ENCODE results near the gene CBR1.

The CBR1 gene

DNA sequence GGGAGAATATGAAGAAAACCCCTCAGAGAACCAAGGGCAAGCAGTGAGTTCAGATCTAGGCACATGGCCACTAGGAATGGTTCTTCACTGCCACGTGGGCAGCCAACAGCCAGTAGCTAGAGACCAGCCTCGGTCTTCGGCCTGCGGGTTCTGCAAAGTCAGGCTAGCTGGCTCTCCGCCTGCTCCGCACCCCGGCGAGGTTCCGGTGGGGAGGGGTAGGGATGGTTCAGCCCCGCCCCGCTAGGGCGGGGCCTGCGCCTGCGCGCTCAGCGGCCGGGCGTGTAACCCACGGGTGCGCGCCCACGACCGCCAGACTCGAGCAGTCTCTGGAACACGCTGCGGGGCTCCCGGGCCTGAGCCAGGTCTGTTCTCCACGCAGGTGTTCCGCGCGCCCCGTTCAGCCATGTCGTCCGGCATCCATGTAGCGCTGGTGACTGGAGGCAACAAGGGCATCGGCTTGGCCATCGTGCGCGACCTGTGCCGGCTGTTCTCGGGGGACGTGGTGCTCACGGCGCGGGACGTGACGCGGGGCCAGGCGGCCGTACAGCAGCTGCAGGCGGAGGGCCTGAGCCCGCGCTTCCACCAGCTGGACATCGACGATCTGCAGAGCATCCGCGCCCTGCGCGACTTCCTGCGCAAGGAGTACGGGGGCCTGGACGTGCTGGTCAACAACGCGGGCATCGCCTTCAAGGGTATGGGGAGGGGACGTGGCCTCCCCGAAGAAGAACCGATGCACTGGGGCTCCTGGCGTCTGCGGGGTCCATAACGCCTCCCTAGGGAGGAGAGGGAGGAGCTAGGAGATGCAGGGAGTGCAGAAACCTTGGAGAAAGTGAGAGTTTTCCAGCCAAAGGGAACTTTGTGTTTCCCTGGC lies at the start of gene CBR1:
Gene CBR1 (plus strand): TSS at position 312 of the 871 bp plus-strand sequence. CDS start 92 bp downstream, at position 404.
- DNase-seq = peak; percentile 62 to 82 (median 67)

DNA sequence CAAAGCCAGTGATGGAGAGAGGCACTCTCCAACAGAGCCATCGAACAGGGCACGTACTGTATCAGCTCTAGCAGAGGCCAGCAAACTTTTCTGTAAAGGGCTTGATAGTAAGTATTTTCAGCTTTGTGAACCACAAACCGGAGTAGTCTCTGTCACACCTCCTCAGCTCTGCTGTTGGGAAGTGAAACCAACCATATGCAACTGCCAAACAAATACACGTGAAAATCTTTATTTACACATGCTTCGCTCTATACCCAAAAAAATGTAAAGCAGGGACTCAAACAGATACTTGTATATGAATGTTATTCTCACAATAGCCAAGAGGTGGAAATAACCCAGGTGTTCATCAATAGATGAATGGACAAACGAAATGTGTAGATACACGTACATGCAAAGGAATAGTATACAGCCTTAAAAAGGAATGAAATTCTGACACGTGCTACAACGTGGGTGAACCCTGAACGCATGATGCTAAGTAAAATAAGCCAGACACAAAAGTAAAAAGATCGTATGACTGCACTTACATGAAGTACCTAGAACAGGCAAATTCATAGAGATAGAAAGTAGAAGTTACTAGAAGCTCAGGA lies 48.5 kb upstream of the CBR1 start:
- DNase-seq = no peak

DNA sequence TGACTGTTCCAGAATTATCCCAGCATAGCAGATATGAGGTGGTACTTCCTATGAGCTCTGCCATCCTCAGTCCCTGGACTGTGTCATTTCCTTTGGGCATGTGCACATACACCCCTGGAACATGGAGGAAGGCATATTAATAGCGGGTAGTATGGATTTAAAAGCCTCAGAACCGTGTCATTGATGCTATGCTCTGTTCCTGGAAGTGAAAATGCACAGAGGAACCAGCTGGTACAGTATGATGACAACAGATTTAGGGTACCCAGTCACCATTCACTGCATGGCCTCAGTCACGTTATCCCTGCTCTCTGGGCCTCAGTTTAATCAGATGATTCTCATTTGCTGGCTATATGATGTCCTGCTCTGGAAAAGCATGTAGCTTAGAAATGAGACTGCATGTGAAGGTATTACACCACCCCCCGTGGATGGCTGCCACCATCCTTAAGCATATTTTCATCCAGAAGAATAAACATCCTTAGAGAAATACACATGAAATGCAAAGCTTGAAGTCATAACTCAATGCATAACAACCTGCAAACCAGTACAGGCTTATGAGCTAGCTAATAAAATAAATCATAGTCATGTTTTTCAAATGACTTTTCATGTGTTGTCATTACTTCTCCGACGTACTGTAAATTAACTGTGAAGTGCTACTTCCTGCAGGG lies 47.3 kb upstream of the CBR1 start:
- no peak for DNase-seq

DNA sequence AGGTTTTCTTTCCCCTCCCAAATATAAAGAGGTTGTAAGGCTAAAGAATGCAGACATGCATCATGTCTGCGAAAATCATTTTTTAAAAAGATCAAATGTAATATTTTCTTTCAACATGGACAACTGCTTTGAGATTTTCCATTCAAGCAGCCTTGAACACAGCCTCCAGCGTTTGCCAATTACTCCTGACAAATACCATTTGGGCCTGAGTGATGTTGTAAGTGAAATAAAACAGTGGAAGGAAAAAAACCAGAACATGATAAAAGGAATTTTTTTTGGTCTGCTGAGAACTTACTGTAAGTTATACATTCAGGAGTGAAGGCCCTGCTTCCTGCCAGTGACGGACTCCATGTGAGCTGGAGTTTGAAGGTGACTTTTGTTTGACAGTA lies 46.7 kb upstream of the CBR1 start:
- DNase-seq = no peak

DNA sequence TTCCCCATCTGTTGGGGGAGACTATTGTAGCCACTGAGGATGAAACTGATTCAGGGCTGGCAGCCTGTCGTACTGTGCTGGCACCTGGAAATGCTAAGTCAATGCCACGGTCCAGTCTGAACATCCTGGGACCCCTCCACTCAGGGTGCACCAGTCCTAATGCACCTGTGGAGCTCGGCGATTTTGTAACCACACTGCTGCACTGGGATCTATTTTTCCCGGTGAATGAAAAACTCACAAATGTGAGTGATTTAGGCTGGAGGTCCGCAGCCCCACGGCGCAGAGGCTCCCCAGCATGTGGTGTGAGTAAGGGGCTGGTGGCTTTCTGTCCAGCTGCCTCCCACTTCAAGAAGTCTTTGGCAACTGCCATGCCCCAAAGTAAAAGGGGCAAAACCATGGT lies 45.0 kb upstream of the CBR1 start:
- no peak for DNase-seq

DNA sequence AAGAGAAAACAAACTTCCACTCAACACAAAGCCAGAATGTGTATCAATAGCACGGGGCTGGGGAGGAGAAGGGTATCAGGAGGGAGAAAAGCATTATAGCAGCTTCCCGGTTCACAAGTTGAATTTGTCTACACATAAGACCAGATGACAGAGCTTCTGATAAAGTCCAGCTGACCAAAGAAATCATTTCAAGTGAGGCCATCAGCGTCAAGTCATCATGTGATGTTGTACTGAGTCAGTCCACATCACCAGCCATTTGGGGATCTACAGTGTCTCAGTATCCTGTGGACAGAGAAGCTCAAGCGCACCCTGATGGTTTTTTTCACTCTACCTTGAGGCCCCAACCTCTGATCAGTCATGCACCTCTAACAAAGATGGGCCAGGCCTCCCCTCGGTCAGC lies 42.5 kb upstream of the CBR1 start:
- DNase-seq = no peak

DNA sequence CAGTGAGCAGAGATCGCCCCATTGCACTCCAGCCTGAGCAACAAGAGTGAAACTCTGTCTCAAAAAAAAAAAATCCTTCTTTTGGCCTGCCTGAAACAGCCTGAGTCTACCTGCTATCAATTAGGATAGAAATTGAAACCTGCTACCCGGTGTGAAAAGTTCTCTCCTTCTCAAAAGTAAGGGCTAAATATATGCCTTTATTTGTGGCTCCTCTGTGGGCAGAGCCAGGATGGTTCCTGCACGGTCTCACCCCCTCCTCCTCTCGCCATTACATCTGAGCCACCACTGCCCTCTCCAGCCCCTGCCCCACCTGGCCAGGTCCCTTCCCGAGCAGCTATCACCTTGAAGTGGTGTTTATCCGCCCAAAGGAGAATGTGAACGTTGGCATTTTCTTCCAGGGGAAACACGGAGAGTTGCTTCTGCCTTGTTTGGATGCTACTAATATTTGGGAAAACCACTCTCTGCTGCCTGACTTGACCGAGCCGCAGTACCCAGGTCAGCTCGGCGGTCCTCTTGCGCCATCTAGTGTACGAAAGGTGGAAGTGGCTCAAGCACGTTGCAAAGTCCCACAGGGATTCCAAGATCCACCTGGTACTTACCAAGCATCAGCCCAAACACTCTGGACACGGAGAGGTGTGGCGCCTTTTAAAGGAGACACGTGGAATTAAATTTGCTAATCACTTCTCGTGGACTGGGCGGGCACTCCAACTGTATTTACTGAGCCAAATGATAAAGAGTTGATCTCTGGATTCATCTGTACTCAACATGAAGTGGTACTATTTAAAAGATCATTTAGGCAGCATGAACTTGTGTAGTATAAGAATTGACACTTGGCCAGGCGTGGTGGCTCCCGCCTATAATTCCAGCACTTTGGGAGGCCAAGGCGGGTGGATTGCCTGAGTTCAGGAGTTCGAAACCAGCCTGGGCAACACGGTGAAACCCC lies 41.4 kb upstream of the CBR1 start:
- DNase-seq = peak in 3 of 4 experiments; percentile 15 to 39 (median 33)

DNA sequence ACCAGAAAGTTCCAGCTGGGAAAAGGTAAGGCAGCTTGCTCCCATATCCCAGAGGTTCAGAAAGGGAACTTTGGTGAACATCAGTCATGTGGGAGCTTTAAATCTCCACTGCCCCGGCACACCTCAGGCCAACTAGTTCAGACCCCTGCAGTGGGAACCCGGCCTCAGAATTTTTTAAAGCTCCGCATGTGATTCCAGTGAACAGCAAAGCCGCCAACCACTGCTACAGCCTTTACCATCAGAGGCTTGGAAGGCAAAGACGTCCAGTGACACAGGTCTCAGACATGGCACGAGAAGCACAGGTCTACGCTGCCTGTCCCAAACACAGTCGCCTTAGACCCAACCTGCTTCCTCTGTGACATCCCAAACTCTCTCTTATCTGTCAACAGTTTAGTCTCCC lies 40.5 kb upstream of the CBR1 start:
- DNase-seq = no peak

DNA sequence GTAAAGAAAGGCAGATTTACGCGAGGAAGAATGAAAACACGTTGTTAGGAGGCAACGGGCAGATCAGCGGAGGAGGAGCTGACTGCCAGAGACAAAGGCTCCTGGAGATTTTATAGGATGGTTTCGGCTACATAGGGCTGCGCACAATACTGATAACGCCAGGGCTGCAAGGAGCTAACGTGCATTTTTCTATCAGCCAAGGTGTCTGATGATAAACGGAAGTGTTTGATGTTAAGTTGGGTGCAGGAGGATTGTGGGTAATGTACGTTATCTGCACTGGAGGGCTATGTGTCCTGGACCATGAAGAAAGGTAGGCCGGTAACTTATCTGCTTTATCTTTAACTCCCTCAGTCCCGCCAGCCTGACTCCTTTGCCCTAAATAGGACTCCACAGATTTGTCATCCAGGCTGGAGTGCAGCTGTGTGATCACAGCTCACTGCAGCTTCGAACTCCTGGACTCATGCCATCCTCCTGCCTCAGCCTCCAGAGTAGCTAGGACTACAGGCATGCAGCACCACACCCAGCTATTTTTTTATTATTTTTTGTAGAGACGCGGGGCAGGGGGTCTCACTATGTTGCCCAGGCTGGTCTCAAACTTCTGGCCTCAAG lies 39.1 kb upstream of the CBR1 start:
- no peak for DNase-seq

DNA sequence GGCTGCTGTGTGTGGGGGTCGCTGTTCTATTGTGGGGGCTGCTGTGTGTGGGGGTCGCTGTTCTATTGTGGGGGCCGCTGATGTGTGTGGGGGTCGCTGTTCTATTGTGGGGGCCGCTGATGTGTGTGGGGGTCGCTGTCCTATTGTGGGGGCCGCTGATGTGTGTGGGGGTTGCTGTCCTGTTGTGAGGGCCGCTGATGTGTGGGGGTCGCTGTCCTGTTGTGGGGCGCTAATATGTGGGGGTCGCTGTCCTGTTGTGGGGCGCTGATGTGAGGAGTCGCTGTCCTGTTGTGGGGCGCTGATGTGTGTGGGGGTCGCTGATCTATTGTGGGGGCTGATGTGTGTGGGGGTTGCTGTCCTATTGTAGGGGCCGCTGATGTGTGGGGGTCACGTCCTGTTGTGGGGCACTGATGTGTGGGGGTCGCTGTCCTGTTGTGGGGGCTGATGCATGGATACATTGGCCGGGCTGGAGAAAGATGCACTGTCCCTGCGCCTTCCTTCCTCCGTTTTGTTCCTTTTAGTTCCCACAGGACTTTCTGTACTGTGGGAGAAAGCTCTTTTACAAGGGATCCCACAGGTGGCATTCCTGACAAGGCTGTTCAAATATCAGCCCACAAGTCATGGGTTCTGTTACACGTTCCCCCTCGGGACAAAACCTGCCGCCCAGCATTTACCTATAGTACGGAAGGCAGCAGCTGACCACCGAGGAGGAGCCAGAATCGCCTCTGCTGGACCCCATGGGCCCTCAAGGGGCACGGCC lies 37.0 kb upstream of the CBR1 start:
- DNase-seq = no peak

DNA sequence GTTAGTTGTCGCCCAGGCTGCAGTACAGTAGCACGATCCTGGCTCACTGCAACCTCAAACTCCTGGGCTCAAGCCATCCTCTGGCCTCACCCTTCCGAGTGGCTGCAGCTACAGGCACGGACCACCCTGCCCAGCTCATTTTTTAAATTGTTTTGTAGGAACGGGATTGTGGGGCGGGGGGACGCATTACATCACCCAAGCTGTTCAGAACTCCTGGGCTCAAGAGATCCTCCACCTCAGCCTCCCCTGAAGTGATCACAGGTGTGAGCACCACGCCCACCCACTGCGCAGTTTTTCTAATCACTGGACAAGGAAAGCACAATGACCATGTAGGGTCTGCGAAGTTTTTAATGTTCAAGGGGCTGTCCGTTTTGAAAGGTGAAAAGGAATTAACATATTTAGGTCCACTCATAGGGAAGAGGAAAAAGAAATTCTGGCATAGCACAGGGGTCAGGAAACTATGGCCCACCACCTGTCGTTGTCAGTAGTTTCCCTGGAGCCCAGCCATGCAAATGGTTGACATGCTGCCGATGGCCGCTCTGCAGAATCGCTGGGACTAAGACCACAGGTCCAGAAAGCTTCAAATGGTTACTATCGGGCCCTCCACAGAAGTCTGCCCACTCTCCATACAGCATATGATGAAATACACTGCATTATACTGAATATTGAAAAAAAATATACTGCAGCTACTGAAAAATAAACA lies 35.5 kb upstream of the CBR1 start:
- no peak for DNase-seq

DNA sequence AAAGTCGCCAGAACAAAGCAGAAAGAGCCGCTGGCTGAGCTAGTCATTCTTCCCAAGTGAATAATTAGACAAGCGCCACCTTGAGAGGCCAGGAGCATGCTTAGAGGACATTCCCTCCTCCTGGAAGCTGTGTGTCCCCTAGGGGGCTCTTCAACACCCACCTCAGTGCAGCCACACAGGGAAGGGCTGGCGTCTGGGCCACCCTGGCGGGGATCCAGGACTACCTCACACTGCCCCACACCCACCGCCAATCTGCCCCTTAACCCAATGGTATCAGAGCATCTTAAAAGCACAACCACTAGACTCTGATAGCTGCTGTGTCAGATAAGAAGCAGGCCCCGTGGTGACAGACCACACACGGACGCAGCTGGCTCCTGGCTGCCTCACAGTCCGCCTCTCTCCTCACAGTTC lies 34.4 kb upstream of the CBR1 start:
- no peak for DNase-seq

DNA sequence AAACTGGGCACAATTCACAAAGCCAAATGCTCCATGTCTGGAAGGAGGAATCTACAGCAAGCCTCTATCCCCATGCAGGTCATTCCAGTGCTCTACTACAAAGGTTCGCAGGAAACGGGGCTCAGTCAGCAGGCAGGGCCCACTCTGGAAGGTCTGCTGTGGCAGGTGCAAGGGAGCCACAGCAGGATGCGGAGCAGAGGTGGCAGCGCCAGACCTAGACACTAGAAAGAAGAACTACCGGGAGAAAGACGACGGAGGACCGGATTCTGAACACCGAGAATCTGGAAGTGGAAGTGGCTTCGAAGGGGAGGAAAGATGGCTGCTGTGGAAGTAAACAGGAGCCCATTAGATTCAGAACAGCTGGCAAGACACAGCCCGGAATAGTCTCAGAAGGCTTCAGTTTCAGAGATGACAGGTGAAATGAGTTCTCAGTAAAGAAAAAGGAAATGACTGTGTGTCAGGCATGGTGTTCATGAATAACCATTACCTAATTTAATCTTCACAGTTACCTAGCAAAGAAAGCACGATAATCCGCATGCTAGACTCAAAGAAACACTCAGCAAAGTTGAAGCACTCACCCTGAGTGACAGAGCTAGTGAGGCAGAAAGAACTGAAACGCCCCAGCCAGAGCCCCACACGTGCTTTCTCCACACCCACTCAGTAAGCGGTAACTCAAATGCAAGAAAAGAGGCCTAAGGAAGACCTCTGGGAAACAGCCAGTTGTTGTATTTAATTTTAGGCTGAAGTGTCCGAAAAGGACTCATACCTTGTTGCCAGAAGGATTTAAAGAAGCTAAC lies 30.9 kb upstream of the CBR1 start:
- no peak for DNase-seq

DNA sequence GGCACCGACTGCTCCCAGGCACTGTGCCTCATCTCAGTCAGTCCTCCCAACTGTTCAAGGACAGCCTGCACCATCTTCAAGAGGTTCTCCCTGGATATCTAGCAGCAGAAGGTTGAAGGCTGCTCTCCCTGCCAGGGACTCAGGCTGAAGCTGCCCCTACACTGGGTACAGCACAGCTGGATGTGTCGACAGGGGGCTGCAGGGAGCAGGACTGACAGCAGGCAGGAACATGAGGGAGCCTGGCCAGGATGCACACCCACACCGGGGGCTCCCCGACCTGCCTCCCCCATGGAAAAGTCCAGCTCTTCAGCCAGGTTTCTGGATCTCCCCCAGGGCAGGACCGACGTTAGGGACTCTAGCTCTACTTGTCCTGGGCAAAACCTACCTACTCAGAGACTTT lies 30.0 kb upstream of the CBR1 start:
- DNase-seq = no peak

DNA sequence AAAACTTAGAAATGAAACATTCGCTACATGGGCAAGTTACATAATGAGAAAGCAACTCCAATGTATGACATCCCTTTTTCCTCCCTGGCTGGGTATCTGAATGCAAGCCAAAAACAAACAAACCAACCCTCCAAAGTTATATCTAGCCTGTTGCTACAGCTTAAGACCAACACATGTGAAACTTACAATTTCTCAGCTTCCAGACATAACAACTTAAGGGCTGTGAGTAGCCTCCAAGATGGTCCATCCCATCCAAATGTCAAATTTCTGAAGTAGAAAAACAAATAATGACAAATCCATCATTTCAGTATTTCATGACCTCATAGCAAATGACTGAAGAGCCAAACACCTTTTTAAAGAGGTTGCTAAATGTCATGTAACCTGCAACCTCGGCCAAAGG lies 29.4 kb upstream of the CBR1 start:
- no peak for DNase-seq

DNA sequence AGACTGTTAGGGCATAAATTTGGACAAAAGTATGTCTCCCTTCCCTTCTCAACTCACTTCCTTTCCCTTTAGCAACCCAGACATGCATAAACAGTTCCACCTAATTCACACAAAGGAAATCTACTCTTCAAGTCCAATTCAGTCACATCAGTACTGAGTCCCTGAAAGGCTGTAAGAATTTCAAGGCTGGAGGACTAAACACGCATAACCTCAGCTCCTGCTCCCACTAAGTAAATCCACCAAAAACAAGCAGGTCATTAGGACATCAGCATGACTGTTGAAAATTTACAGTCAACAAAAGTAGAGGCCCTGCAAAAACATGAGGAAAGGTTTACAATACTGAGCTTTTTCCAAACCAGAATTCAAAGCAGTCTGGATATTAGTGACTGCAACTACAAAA lies 27.9 kb upstream of the CBR1 start:
- no peak for DNase-seq

DNA sequence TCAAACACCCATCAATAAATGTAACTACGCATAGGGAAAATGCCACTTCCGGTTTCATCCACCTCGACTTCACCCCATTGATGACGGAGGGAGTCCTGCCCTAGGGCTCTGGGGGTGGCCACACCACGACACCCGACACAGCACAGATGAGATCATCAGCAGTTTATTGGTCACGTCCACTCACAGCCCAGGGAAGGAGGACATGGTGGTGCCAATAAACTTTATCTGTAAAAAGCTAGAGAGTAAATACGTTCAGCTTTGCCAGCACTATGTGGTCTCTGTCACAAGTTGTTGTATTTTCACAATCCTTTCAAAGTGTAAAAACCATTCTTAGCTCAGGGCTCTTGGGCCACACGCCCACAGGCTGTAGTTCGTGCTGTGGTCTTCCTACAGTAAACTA lies 25.8 kb upstream of the CBR1 start:
- no peak for DNase-seq

DNA sequence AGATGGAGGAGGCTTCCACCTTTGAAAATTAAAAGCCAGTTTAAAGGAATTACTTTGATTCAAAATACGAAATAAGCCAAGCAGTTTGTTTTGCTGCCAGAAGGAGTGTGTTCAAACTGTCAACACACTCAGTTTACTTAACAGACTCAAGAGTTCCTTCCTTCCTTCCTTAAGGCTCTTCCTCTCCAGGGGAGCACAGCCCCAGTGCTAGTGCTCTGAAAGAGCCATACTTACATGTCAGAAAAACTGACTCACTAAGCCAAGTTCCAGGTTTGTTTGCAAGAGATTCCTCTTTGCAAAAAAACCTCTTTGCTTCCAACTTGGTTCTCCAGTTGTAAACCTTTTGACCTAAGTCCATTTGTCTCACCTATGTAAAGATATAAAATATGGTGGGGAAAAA lies 23.8 kb upstream of the CBR1 start:
- DNase-seq = no peak

DNA sequence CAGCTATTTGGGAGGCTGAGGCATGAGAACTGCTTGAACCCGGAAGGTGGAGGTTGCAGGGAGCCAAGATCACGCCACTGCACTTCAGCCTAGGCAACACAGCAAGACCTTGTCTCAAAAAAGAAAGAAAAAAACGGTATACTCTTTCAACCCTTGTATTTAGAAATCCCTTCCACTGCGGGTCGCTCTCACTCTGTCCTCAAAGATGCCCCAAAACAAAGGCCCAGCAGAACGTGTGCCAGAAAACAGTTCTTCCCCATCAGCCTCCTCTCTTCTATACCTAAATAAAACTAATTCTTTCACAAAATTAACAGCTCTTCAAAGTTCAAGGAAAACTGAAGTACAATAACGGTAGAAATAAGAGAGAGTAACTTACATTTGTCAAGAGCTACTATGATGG lies 22.7 kb upstream of the CBR1 start:
- no peak for DNase-seq

DNA sequence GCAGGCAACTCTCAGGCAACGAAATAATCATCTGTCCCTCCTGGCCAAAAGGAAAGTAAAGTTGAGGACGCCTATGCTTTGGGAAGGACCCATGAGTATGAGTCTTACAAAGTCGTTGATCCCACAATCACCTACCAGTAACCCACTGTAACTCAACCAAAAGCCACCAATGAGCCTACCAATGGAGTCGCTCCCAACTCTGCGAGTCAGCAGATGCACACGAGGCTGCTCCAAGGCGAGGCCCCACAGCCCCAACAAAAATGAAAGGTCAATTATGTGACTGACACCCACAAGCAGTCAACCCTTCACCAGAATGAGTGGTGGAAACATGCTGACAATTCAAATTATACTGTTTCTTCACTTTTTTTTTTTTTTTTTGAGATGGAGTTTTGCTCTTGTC lies 21.5 kb upstream of the CBR1 start:
- no peak for DNase-seq

All from activated naive CD4-positive, alpha-beta T cell (primary cell).